Left lung (tissue), 10 donors: Measurements from ENCODE around the gene SPATA19. TPM values are rescaled to one million over a fixed set of nuclear protein-coding genes. Genes with fewer than 3 reads are reported as not detected.

Experiments
- ATAC-seq: fragments of 200-7000 bp; cut with Tn5 transposase; one replicate; pipeline ENCODE4 v1.9.1; 2020; ENCODE audit warnings: moderate library complexity
- DNase-seq, 4 donors: peaks; one replicate each; pipeline ENCODE4 v3.0.0-alpha.2; 2013 to 2020
- H3K27ac ChIP-seq, 2 donors: fragments of 200-600 bp; sonication (generic) in 1 of 2; one replicate each; pipeline versions ENCODE4 v1.5.0 to v1.8.0; 2020 to 2021
- H3K27me3 ChIP-seq, 2 donors: fragments of 200-600 bp; sonication (generic) in 1 of 2; one replicate each; pipeline versions ENCODE4 v1.5.0 to v1.8.0; 2020 to 2021
- H3K36me3 ChIP-seq, 2 donors: fragments of 200-600 bp; sonication (generic) in 1 of 2; one replicate each; pipeline versions ENCODE4 v1.5.0 to v1.8.0; 2020 to 2021
- H3K4me1 ChIP-seq, 2 donors: fragments of 200-600 bp; one replicate each; pipeline ENCODE4 v1.8.0; 2021
- H3K4me3 ChIP-seq, 2 donors: fragments of 200-600 bp; sonication (generic) in 1 of 2; one replicate each; pipeline versions ENCODE4 v1.5.0 to v1.8.0; 2020 to 2021; ENCODE audit warnings: mild to moderate bottlenecking in 1 of 2
- H3K9me3 ChIP-seq, 2 donors: fragments of 200-600 bp; sonication (generic) in 1 of 2; one replicate each; pipeline versions ENCODE4 v1.5.0 to v1.8.0; 2020 to 2021
- intact Hi-C, 2 donors: fragments of 100-400 bp; cut with DNase I; formaldehyde crosslinking; loops; one replicate each; pipeline versions ENCODE4 v1.11.2 to v1.14.2; 2022
- polyA plus RNA-seq, 6 donors: library from polyadenylated mRNA; unstranded; fragments of 120-200 nt; gene quantifications; one replicate each; pipeline ENCODE4 v1.2.1, GENCODE V29; 2013; ENCODE audit not compliant: insufficient read length in 6 of 6
- total RNA-seq, 2 donors: library from RNA; stranded (reverse); fragmentation: NEBNext Ultra II Directional; extraction: Animal tissue kit (Norgen Biotek cat#: 25700); gene quantifications; one replicate each; pipeline ENCODE4 v1.2.1, GENCODE V29; 2021
- TF ChIP-seq, protein P1 (sequence below), 2 donors: fragments of 200-600 bp; sonication (generic) in 1 of 2; IDR thresholded peaks; one replicate each; pipeline versions ENCODE4 v1.5.0 to v1.8.0; 2021; ENCODE audit warnings: antibody characterized with exemption in 2 of 2
- donor health status: DM: no; HTN: yes; CAD: no.
- donor health status: DM: no; HTN: no; CAD: no.

The SPATA19 gene
- total and polyA plus RNA-seq, 8 donors: not detected

DNA sequence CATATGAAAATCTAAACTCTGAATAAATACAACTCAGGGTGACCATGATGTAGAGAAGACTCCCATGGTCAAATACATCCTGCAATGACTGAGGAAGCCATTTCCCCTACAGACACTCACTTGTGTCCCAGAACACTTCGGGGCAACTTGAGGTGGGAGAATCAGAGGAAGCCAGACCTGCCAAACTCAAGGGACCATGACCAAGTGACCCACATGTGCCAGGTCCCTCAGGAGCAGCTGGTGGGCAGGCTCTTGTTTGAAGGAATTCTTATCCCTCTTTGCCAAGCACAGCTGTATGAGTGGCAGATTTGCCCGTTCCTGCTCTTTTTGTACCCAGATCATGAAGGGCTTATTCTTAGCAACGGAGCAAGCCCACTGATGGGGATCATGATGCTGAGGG, 17.8 kb downstream of the SPATA19 start:
- intact Hi-C loops: loop anchor here in 1 of 2 donors (10.0 kb wide), 1 partner anchor 693 kb away; no protein-coding TSS in a partner anchor
- no peaks in the 10 kb centered on the region for H3K9me3 ChIP-seq
- H3K4me1 ChIP-seq: no peaks in the 10 kb centered on the region
- no peaks in the 10 kb centered on the region for H3K36me3 ChIP-seq
- H3K27me3 ChIP-seq: no peaks in the 10 kb centered on the region
- ATAC-seq: no peak
- no peak for DNase-seq
- no peak overlapping the region for H3K27ac ChIP-seq
- no peak overlapping the region for H3K4me3 ChIP-seq
- TF ChIP-seq, protein P1, sequence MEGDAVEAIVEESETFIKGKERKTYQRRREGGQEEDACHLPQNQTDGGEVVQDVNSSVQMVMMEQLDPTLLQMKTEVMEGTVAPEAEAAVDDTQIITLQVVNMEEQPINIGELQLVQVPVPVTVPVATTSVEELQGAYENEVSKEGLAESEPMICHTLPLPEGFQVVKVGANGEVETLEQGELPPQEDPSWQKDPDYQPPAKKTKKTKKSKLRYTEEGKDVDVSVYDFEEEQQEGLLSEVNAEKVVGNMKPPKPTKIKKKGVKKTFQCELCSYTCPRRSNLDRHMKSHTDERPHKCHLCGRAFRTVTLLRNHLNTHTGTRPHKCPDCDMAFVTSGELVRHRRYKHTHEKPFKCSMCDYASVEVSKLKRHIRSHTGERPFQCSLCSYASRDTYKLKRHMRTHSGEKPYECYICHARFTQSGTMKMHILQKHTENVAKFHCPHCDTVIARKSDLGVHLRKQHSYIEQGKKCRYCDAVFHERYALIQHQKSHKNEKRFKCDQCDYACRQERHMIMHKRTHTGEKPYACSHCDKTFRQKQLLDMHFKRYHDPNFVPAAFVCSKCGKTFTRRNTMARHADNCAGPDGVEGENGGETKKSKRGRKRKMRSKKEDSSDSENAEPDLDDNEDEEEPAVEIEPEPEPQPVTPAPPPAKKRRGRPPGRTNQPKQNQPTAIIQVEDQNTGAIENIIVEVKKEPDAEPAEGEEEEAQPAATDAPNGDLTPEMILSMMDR (IDR thresholded peaks at IDR 0.05): no peak

DNA sequence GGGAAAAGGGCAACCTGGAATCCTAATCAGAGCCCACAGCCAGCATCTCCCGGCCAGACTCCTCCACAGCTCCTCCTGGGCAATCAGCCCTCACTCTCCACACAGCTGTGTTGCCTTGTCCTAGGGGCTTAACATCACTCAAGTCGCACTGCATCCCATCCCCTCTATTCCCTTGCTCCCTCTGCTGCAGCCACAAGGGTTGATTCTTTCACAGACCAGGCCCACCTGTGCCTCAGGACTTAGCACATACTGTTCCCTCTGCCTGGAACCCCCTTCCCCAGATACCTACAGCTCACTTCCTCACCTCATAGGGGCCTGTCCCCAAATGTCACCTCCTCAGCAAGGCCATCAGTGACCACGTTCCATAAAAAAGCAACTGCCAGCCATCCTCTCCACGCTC, 18.4 kb downstream of the SPATA19 start:
- TF ChIP-seq, protein P1 (IDR thresholded peaks at IDR 0.05): no peak
- intact Hi-C loops: loop anchor here in 1 of 2 donors (10.0 kb wide), 1 partner anchor 692 kb away; no protein-coding TSS in a partner anchor
- no peak for ATAC-seq
- peaks cover 0 to 1% of the 10 kb centered on the region in 2 donors for H3K27me3 ChIP-seq
- no peak for DNase-seq
- no peaks in the 10 kb centered on the region for H3K36me3 ChIP-seq
- H3K9me3 ChIP-seq: no peaks in the 10 kb centered on the region
- H3K27ac ChIP-seq: no peak overlapping the region
- H3K4me1 ChIP-seq: no peaks in the 10 kb centered on the region
- H3K4me3 ChIP-seq: no peak overlapping the region

DNA sequence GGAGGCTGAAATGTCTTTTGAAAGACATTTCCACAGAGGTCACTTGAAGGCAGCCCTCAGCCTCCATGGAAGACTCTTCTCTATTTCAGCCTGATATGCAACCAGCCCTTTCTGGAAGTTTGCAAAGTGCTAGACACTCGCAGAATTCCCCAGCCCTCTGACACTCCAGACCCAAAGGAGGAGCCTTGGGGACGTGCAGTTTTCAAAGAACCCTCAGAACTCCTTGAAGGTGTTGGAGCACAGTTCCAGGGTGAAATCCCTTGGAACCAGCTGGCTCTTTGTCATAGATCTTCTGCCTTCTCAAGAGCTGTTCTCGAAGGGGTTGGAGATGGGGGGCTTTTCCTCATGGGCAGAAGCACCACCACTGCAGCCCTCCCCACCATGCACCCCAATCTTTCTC, 19.6 kb downstream of the SPATA19 start:
- H3K4me3 ChIP-seq: no peak overlapping the region
- TF ChIP-seq, protein P1 (IDR thresholded peaks at IDR 0.05): no peak
- no peaks in the 10 kb centered on the region for H3K36me3 ChIP-seq
- no peak overlapping the region for H3K27ac ChIP-seq
- ATAC-seq: no peak
- no peak for DNase-seq
- H3K9me3 ChIP-seq: no peaks in the 10 kb centered on the region
- intact Hi-C loops: loop anchor here in 1 of 2 donors (10.0 kb wide), 1 partner anchor 691 kb away; no protein-coding TSS in a partner anchor
- H3K27me3 ChIP-seq: peaks cover 0 to 7% of the 10 kb centered on the region in 2 donors
- H3K4me1 ChIP-seq: no peaks in the 10 kb centered on the region

DNA sequence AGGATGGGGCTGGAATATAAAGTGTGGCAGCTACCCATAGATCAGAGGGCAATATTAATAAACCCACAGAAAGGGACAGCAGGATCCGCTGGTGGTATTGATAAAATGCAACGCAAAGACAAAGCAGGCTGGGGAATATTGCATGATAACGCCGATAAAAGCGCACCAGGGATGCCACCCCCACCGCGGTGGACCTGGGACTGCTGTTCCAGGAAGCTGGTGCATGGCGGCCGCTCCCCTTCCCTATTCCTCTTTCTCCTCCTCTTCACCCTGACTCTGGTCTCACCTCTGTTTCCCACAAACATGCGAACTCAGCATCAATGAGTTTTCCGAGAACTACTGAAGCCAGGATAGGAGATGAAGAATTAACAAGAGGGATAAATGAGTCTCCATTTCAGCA, 20.2 kb downstream of the SPATA19 start:
- Histone ChIP-seq H3K4me1 (no peaks in the 10 kb centered on the region), H3K27ac (no peak overlapping the region), H3K4me3 (no peak overlapping the region), H3K9me3 (no peaks in the 10 kb centered on the region), H3K27me3 (peaks cover 0 to 7% of the 10 kb centered on the region in 2 donors), H3K36me3 (no peaks in the 10 kb centered on the region)
- TF ChIP-seq, protein P1 (IDR thresholded peaks at IDR 0.05): no peak
- intact Hi-C loops: loop anchor here in 1 of 2 donors (10.0 kb wide), 1 partner anchor 690 kb away; no protein-coding TSS in a partner anchor
- ATAC-seq (no peak), DNase-seq (no peak)

DNA sequence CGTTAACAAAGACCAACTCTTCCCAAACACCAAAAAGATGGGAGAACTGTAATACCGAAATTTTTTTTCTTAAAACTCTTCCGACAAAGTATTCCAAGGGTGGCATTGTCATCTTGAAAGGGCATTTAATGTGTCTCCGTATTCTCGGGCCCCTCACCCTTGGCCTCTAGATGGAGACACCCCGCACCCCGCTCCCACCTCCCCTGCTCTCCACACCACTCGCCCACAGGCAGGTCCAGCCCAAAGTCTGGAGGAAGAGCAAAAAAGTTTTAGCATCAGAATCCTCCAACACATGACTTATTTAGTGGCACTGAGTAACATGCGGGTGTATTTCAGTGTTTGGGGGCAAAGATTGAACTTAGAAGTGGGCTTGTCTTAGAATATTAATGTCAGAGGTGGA, 20.7 kb downstream of the SPATA19 start:
- H3K27me3 ChIP-seq: peaks cover 0 to 7% of the 10 kb centered on the region in 2 donors
- no peak for DNase-seq
- no peak overlapping the region for H3K27ac ChIP-seq
- TF ChIP-seq, protein P1 (IDR thresholded peaks at IDR 0.05): no peak
- intact Hi-C loops: loop anchor here in 1 of 2 donors (10.0 kb wide), 1 partner anchor 690 kb away; no protein-coding TSS in a partner anchor
- no peaks in the 10 kb centered on the region for H3K36me3 ChIP-seq
- H3K9me3 ChIP-seq: no peaks in the 10 kb centered on the region
- H3K4me3 ChIP-seq: no peak overlapping the region
- no peaks in the 10 kb centered on the region for H3K4me1 ChIP-seq
- no peak for ATAC-seq
